H1 (cell line): Measurements from ENCODE around the gene SUCLG2. TPM values are rescaled to one million over a fixed set of nuclear protein-coding genes. Genes with fewer than 3 reads are reported as not detected.
"Not testable (repeated sequence)": the region's sequence is repeated elsewhere in the genome, so short reads cannot be mapped to it uniquely, and the experiment has no call there.

Source experiments
- CTCF ChIA-PET: fragments of 300-600 bp; sonication (Branson Sonifier 250); formaldehyde crosslinking; loops from one replicate; lab custom pipeline; 2021; ENCODE audit not compliant: partially characterized antibody; lab: Charles Lee
- POLR2A ChIA-PET: fragments of 300-600 bp; sonication (Branson Sonifier 250); formaldehyde crosslinking; loops from one replicate; lab custom pipeline; 2021; ENCODE audit warnings: inconsistent platforms; ENCODE audit not compliant: partially characterized antibody; lab: Charles Lee
- DNase-seq, 2 experiments: peaks; one replicate each; pipeline versions ENCODE4 v3.0.0 to v3.0.0-alpha.2; 2010 to 2022; ENCODE audit warnings: low spot score in 2 of 2, low read depth in 1 of 2, mixed read lengths in 1 of 2
- FAIRE-seq: peaks from 2 replicates; lab custom pipeline; 2011; peaks lifted over from hg19 to GRCh38; lab: Jason Lieb, UNC
- H2AFZ ChIP-seq: 2 replicates; pipeline ENCODE4 v1.8.1; 2012; ENCODE audit warnings: low read length, inconsistent platforms
- H2AK5ac ChIP-seq: 2 replicates; pipeline ENCODE4 v1.6.1; 2013; ENCODE audit warnings: low read depth, low read length
- H2BK120ac ChIP-seq: replicated peaks from 2 replicates; pipeline ENCODE3; 2013; ENCODE audit warnings: low read depth, low read length, inconsistent platforms
- H2BK12ac ChIP-seq: 2 replicates; pipeline ENCODE4 v1.6.1; 2013; ENCODE audit warnings: low read depth, low read length
- H2BK15ac ChIP-seq: 2 replicates; pipeline ENCODE4 v1.6.1; 2013; ENCODE audit warnings: low read length
- H2BK20ac ChIP-seq: 2 replicates; pipeline ENCODE4 v1.6.1; 2013; ENCODE audit warnings: low read length
- H2BK5ac ChIP-seq: 2 replicates; pipeline ENCODE4 v1.6.1; 2013; ENCODE audit warnings: low read depth, low read length
- H3K14ac ChIP-seq: 2 replicates; pipeline ENCODE4 v1.6.1; 2013; ENCODE audit warnings: inconsistent platforms; ENCODE audit not compliant: insufficient read length
- H3K18ac ChIP-seq: 2 replicates; pipeline ENCODE4 v1.6.1; 2013; ENCODE audit warnings: low read length; ENCODE audit errors: extremely low read depth
- H3K23ac ChIP-seq: 2 replicates; pipeline ENCODE4 v1.6.1; 2013; ENCODE audit warnings: inconsistent platforms; ENCODE audit not compliant: insufficient read length
- H3K23me2 ChIP-seq: 2 replicates; pipeline ENCODE4 v1.6.1; 2013; ENCODE audit warnings: low read depth, low read length
- H3K27ac ChIP-seq: 2 replicates; pipeline ENCODE4 v1.6.1; 2011; ENCODE audit warnings: low read depth, low read length, inconsistent platforms
- H3K27me3 ChIP-seq, 4 experiments: replicated peaks in 1 of 4; 1 replicate in 1 of 4; 2 replicates in 3 of 4; pipeline versions ENCODE4 v1.6.1 to v1.8.1; 2011 to 2013; ENCODE audit warnings: low read length in 3 of 4, mild to moderate bottlenecking in 3 of 4, inconsistent platforms in 2 of 4, mixed read lengths in 2 of 4, moderate library complexity in 1 of 4; ENCODE audit not compliant: control insufficient read depth in 3 of 4, insufficient read depth in 3 of 4; ENCODE audit errors: extremely low read depth in 1 of 4
- H3K36me3 ChIP-seq, 4 experiments: 2 replicates each; pipeline versions ENCODE4 v1.6.1 to v1.8.1; 2011 to 2013; ENCODE audit warnings: mild to moderate bottlenecking in 4 of 4, low read length in 3 of 4, moderate library complexity in 2 of 4, control low read depth in 1 of 4, inconsistent platforms in 1 of 4; ENCODE audit not compliant: insufficient read depth in 4 of 4, control insufficient read depth in 2 of 4
- H3K4ac ChIP-seq: replicated peaks from 2 replicates; pipeline ENCODE3; 2013; ENCODE audit warnings: low read length, low read depth, mixed read lengths, inconsistent platforms; ENCODE audit not compliant: insufficient read length
- H3K4me1 ChIP-seq, 4 experiments: replicated peaks in 1 of 4; 1 replicate in 1 of 4; 2 replicates in 3 of 4; pipeline versions ENCODE4 v1.6.1 to v1.8.1; 2011 to 2013; ENCODE audit warnings: low read length in 3 of 4, inconsistent platforms in 2 of 4, mixed read lengths in 1 of 4; ENCODE audit not compliant: insufficient read depth in 4 of 4, control insufficient read depth in 3 of 4
- H3K4me2 ChIP-seq, 2 experiments: 2 replicates each; pipeline versions ENCODE4 v1.6.1 to v1.8.1; 2011 to 2013; ENCODE audit warnings: low read depth in 2 of 2, low read length in 2 of 2, control low read depth in 1 of 2, inconsistent platforms in 1 of 2, mild to moderate bottlenecking in 1 of 2; ENCODE audit not compliant: insufficient read depth in 1 of 2
- H3K4me3 ChIP-seq, 4 experiments: fragments of 200-600, 300-600 bp in 1 of 4; sonication (generic), shearing (Covaris generic), sonication (Bioruptor Twin) in 1 of 4; 2 replicates each; pipeline versions ENCODE4 v1.5.1 to v1.8.1; 2011 to 2016; ENCODE audit warnings: low read length in 4 of 4, low read depth in 3 of 4, control low read depth in 2 of 4, inconsistent platforms in 2 of 4, mild to moderate bottlenecking in 2 of 4, mixed read lengths in 1 of 4, moderate library complexity in 1 of 4; ENCODE audit not compliant: insufficient read depth in 2 of 4; ENCODE audit errors: extremely low read depth in 1 of 4
- H3K56ac ChIP-seq: replicated peaks from 2 replicates; pipeline ENCODE3; 2013; ENCODE audit warnings: low read depth, mild to moderate bottlenecking, mixed read lengths, low read length, inconsistent platforms; ENCODE audit not compliant: insufficient read length
- H3K79me1 ChIP-seq: 2 replicates; pipeline ENCODE4 v1.6.1; 2013; ENCODE audit warnings: low read depth, low read length, control low read depth
- H3K79me2 ChIP-seq, 2 experiments: 2 replicates each; pipeline versions ENCODE4 v1.6.1 to v1.8.1; 2012 to 2013; ENCODE audit warnings: low read length in 2 of 2, mild to moderate bottlenecking in 2 of 2, inconsistent platforms in 1 of 2; ENCODE audit not compliant: insufficient read depth in 2 of 2, control insufficient read depth in 1 of 2
- H3K9ac ChIP-seq, 4 experiments: replicated peaks in 1 of 4; 1 replicate in 1 of 4; 2 replicates in 3 of 4; pipeline versions ENCODE4 v1.6.1 to v1.8.1; 2011 to 2013; ENCODE audit warnings: low read depth in 3 of 4, low read length in 3 of 4, control low read depth in 2 of 4, mild to moderate bottlenecking in 2 of 4, moderate library complexity in 2 of 4, inconsistent platforms in 1 of 4; ENCODE audit errors: extremely low read depth in 1 of 4
- H3K9me3 ChIP-seq, 2 experiments: 2 replicates each; pipeline versions ENCODE4 v1.6.1 to v1.8.1; 2012 to 2013; ENCODE audit warnings: mild to moderate bottlenecking in 2 of 2, moderate library complexity in 2 of 2, control low read depth in 1 of 2, inconsistent platforms in 1 of 2, low read depth in 1 of 2, low read length in 1 of 2, mixed read lengths in 1 of 2; ENCODE audit not compliant: insufficient read depth in 2 of 2
- H4K20me1 ChIP-seq, 2 experiments: replicated peaks in 1 of 2; 2 replicates each; pipeline versions ENCODE3 to v1.8.1; 2011 to 2013; ENCODE audit warnings: inconsistent platforms in 2 of 2, low read length in 2 of 2, mild to moderate bottlenecking in 1 of 2; ENCODE audit not compliant: insufficient read depth in 2 of 2, control insufficient read depth in 1 of 2
- H4K5ac ChIP-seq: 2 replicates; pipeline ENCODE4 v1.6.1; 2013; ENCODE audit warnings: low read length, low read depth, mixed read lengths, inconsistent platforms; ENCODE audit not compliant: insufficient read length
- H4K8ac ChIP-seq: 2 replicates; pipeline ENCODE4 v1.8.0; 2013; ENCODE audit warnings: mild to moderate bottlenecking, moderate library complexity, low read length, inconsistent platforms; ENCODE audit not compliant: insufficient read depth; ENCODE audit errors: extremely low read depth
- H4K91ac ChIP-seq: replicated peaks from 2 replicates; pipeline ENCODE3; 2013; ENCODE audit warnings: low read length, mixed read lengths, inconsistent platforms; ENCODE audit not compliant: insufficient read length
- GABPA ChIP-seq: IDR thresholded peaks from 2 replicates; pipeline ENCODE4 v1.6.1; 2011; ENCODE audit warnings: mild to moderate bottlenecking, low read length, moderate library complexity, borderline replicate concordance; ENCODE audit not compliant: insufficient read depth
- WGBS, 2 experiments: shearing (Covaris generic) in 1 of 2; methylation state at CpG; one replicate each; pipeline versions ENCODE4 v1.1.6 to v1.1.7; 2013 to 2015; ENCODE audit warnings: low lambda C conversion rate in 2 of 2, mixed read lengths in 2 of 2, inconsistent platforms in 1 of 2, low coverage in 1 of 2, missing lambda C conversion rate in 1 of 2; ENCODE audit not compliant: insufficient replicate concordance in 2 of 2, insufficient coverage in 1 of 2, insufficient read length in 1 of 2; ENCODE audit errors: extremely low coverage in 1 of 2, missing lambda C conversion rate in 1 of 2; 5-methylcytosine and 5-hydroxymethylcytosine counted together
- polyA plus RNA-seq, 7 experiments: library from polyadenylated mRNA; depleted of rRNA in 3 of 7; stranded (reverse) in 5 of 7; unstranded in 2 of 7; fragments of >200 nt in 5 of 7; fragments of 200-250 nt in 2 of 7; gene quantifications; 1 replicate in 5 of 7; 2 replicates in 1 of 7; 4 replicates in 1 of 7; pipeline versions ENCODE4 v1.2.1 to v1.2.3, GENCODE V29; 2011 to 2013; ENCODE audit warnings: missing spikeins in 2 of 7, mixed read lengths in 2 of 7
- total RNA-seq: library from RNA; stranded (reverse); fragmentation: NEBNext Ultra II Directional; extraction: Animal tissue kit (Norgen Biotek cat#: 25700); gene quantifications from 2 replicates; pipeline ENCODE4 v1.2.1, GENCODE V29; 2021

SUCLG2 gene
- total and polyA plus RNA-seq, 2 of the 8 experiments (the other 6 are each of a cell fraction or from before 2014, with no cell fraction given) = 12.9 to 46.2 TPM

DNA sequence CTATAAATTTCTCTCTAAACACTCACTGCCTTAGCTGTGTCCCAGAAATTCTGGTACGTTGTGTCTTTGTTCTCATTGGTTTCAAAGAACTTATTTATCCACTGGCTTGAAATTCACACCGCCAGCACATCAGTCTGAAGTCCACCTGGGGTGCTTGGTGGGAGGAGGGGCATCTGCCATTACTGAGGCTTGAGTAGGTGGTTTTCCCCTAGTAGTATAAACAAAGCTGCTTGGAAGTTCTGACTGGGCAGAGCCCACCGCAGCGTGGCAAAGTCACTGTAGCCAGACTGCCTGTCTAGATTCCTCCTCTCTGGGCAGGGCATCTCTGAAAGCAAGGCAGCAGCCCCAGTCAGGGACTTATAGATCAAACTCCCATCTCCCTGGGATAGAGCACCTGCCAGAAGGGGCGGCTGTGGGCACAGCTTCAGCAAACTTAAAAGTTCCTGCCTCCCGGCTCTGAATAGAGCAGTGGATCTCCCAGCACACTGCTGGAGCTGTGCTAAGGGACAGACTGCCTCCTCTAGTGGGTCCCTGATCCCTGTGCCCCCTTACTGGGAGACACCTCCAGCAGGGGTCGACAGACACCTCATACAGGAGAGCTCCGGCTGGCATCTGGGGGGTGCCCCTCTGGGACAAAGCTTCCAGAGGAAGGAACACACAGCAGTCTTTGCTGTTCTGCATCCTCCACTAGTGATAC lies 114.1 kb downstream of the SUCLG2 start (continued):
- TF ChIP-seq GABPA = no peak

GRCh38 chr3:67537203-67537602 lies 117.2 kb downstream of the SUCLG2 start:
- H3K79me2 ChIP-seq, H3K4me2 ChIP-seq, DNase-seq, H3K27ac ChIP-seq, H2BK5ac ChIP-seq, H3K4me1 ChIP-seq, H3K36me3 ChIP-seq, H4K20me1 ChIP-seq, CTCF ChIA-PET, H4K91ac ChIP-seq, H2BK12ac ChIP-seq, H3K4ac ChIP-seq, H2BK120ac ChIP-seq, H2AFZ ChIP-seq, H2BK15ac ChIP-seq, H3K14ac ChIP-seq, H4K8ac ChIP-seq, H3K4me3 ChIP-seq, H3K18ac ChIP-seq, H4K5ac ChIP-seq, H2AK5ac ChIP-seq, H3K9me3 ChIP-seq, FAIRE-seq, H3K79me1 ChIP-seq, H3K9ac ChIP-seq, H2BK20ac ChIP-seq, H3K56ac ChIP-seq, H3K23ac ChIP-seq, H3K27me3 ChIP-seq, POLR2A ChIA-PET, H3K23me2 ChIP-seq: not testable (repeated sequence)
- 92% methylated on average over 4 of the region's 4 CpGs; no CpG with 5 or more reads in 1 of the 2 experiments for WGBS, 2 experiments
